ENCODE results near the gene ACYP1.

Gene ACYP1

DNA sequence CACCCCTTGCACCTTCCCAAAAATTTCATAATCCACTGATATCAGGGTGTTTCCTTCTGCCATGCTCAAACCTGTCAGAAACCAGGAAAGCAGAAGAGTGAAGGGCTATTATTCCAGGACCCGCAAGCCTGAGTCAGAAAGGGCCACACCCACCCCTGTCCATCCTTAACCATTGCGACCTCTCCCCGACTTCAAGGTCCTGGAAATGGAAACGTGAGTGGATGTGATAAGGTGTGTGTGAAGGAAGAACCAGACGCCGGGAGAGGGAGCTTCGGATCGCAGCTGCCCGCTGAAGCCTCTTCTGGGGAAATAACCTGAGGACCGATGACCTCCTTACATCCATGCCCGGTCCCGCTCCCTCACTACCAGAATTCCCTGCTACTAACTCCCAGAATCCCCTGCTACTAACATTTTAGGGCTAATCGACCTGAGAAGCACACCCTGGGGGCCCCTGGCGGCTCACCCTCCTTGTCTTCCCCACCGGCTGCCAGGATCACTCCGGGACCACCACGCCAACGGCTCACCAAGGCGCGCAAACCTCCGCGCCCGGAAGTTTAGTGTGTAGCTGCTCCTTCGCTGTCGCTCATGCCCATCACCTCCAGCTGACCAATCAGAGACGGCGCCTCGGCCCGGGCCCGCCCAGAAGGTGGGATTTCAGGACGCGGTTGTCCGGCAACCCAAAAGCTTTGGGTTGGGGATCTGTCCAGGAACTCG is at the start of gene ACYP1:
ACYP1 (minus strand) TSS at position 534 of the 714 bp plus-strand sequence; CDS start at position 63, 471 bp downstream.
- peak; percentile 96 for DNase-seq

DNA sequence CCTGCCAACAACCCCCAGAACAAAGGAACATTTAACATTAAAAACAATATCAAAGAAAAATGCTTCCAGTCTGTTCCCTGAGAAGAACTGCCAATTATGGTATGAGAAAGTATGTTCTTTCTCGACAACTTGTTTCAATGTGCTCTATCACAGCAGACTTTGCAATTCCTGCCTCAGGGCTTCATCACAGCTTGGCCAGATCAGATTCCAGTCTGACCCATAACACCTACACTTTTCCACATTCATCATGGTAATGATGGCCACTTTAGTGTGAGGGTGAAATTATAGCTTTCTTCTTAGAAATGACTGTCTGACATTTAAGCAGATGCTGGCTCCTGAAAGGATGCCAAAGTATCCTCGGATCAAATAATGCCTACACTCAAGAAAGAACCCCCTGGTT is 46.1 kb upstream of the ACYP1 start:
- DNase-seq: no peak

DNA sequence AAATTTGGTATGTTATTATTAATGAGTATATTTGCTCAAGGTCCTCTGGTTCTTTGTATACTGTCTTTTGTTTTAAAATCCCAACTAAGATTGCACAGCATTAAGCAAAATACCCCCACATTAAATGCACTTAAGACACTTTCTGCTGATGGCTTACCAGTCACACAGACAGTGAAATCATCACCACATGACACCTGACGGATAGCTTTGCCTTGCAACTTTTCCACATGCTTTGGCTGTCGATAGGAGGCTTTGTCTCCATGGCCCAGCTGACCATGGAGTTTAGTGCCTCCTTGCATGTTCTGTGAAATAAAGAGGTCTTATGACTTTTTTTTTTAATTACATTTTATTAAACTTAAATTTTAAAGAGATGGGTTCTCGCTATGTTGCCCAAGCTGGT is 43.4 kb upstream of the ACYP1 start:
- no peak for DNase-seq

DNA sequence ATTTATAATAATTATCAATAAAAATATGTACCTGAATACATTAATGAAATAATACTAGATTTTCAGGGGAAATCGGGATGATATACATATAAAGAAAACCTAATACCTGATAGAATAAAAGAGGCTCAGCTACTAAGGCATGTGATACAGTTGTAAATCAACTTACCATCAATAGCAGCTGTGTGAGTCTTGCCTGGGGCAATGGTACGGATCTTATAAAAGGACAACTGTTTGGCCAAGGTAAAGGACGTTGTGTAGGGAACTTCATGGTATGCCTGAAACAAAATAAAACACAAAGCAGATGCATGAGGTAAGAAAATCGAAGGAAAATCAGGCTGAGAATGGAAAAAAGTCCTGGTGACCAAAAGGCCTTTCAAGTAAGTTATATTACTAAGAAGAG is 37.7 kb upstream of the ACYP1 start:
- no peak for DNase-seq

GRCh38 chr14:75098682-75099081 is 34.9 kb upstream of the ACYP1 start:
- DNase-seq: no peak

DNA sequence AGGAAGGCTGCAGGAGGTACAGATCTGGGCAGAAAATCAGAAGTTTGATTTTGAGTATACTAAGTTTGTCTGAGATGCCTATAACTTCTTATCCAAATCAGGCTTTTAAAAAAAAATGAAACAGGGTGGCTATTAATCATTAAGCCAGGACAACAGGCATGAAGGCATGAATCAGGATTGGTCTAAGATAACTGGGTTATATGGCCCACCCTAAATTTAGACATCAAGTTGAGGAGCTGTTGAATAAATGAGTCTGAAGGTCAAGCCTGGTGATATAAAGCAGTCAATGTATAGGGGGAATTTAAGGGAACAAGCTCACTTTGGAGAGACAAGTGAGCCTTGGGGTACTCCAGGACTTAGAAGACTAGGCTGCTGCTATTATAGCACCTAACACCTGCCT is 34.4 kb upstream of the ACYP1 start:
- no peak for DNase-seq

GRCh38 chr14:75096959-75097358 is 33.1 kb upstream of the ACYP1 start:
- DNase-seq: no peak

DNA sequence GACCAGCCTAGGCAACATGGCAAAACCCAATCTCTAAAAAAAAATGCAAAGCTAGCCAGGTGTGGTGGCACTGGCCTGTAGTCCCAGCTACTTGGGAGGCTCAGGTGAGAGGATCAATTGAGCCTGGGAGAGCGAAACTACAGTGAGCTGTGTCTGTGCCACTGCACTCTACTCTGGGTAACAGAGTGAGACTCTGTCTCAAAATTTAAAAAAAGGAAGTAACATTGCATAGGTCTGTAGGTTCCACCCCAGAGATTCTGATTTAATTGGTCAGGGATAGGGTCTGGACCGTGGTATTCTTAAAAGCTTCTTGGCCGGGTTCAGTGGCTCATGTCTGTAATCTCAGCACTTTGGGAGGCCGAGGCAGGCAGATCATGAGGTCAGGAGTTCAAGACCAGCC is 31.9 kb upstream of the ACYP1 start:
- no peak for DNase-seq

DNA sequence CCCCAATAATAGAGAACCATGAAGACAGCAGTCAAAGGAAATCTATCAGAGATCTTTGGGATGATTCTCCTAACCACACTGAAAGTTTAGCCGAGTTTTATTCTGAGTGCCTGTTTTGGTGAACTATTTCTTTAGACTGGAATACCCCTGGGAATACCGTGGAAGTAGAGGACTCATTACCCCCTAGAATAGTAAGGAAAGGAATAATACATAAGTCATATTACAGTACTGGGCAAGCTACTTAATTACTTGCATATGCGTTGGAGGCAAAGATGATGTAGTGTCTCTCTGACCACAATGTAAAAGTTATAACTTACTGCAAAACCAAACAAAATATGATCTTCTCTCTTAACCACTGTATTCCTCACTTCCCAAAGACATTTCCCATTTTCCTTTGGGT is 31.1 kb upstream of the ACYP1 start:
- no peak for DNase-seq

- DNase-seq: no peak
These were observed 28.9 kb upstream of the ACYP1 start for GRCh38 chr14:75092698-75093097.

GRCh38 chr14:75091251-75091650 is 27.4 kb upstream of the ACYP1 start:
- DNase-seq: no peak

DNA sequence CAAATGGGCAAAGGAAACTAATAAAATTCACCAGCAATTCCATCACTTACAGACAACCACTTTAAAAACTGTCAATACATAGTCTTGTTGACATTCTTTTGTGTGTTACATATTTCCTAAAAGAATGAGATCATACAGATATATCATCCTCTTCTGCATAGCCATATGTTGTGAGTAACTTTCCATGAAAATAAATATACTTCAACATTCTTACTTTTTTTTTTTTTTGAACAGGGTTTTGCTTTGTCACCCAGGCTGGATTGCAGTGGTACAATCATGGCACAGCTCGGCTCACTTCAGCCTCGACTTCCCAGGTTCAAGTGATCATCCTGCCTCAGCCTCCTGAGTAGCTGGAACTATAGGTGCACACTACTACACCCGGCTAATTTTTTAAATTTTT is 26.5 kb upstream of the ACYP1 start:
- no peak for DNase-seq

DNA sequence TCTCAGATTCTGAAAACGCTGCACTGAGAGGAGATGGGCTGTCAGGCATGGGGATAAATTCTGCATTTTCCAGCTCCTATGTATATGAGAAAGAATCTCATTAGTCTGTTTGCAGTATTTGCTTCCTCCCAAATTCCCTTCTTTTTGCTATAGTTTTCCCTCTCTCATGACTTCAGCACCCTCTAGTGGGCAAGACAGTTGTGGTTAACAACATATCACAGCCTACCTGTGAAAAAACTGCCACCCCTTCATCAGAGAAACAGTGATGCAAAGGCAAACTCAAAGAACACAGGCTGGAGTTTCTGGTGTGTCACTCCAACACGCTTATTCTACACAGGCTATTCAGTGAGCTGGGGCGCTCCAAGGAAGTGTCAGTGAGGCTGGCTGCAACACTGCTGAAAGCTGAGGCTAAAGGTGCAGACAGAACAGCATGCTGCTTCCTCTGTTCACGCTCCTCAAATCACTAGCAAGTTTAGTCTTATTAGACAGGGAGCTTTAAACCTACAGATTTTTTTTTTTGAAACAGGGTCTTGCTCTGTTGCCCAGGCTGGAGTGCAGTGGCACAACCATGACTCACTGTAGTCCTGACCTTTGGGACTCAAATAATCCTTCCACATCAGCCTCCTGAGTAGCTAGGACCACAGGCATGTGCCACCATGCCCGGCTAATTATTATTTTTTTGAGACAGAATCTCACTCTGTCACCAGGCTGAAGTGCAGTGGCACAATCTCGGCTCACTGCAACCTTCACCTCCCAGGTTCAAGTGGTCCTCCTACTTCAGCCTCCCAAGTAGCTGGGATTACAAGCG is 24.9 kb upstream of the ACYP1 start:
- peak; percentile 84 for DNase-seq

DNA sequence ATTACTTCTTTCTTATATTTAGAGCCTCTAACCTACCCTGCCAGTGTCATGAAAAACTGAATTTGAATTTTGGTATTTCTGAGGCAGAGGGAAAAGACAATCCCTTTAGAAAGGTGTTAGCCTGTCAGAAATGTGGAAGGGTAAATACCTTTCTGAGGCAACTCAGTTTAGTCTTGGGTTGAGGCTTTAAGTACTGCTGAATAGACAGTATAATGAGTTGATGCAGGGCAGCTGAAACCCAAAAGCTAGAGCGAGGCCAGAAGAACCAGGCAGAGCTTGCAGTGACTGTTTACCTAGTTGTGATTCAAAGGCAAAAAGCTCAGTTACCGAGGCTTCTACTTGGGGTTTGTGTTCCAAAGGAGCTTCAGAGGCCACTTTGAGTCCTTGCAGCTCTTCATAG is 24.3 kb upstream of the ACYP1 start:
- no peak for DNase-seq

GRCh38 chr14:75084513-75084912 is 20.7 kb upstream of the ACYP1 start:
- no peak for DNase-seq

DNA sequence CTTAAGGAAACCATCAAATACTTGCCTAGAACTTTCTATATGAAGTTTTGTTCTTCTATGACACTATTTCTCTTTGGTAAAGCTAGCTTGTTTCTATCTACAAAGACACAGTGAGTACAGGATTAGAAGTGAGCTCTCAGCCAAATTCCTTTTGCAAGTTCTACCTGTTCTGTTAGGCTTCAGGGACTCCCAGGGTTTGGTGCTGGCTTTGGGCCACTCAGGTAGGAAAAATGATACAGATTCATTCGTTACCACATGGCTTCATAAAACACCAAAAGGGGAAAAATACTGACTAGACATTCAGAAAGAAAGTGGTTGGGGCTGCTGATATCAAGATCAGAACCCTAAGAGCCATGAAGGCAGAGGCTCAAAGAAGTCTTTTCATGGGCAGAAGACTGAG is 19.4 kb upstream of the ACYP1 start:
- no peak for DNase-seq

- no peak for DNase-seq
These were observed 17.9 kb upstream of the ACYP1 start for GRCh38 chr14:75081660-75082229.

DNA sequence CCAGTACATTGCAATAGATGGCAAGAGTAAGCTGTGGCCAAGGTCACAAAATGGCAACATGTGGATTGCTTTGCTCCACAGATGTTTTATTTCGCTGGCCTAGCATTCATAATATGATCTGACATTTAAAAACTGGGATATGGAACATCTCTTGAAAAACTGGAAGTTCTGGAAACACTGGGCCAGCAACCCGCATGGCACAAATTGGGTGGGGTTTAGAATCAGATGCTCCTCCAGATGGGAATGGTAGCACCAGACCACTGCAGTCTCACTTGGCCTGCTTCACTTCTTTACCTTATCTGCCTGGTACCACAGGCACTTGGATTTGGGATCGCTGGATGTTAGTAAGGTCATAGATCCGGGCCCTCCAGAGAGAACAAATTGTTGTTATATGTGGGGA is 15.7 kb upstream of the ACYP1 start:
- DNase-seq: no peak

- DNase-seq: no peak
These were observed 14.0 kb upstream of the ACYP1 start for GRCh38 chr14:75077794-75078193.

DNA sequence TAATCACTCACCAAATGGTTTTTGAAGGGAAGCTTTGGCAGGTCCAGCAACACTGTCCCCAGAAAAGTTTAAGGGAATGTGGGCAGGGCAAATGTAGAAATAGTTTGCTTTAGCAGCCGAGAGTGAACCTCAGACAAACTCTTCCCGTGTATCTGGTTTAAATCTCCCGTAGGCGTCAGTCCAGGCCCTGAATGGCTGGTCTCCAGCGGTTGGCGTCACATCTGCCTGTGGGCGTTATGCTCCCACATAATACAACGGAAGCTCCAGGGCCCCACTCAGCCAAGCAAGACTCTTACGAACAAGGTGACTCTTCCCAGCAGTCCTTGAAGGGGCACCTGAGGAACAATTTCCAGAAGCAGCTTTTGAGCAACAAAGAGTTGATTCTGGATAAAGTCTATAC is 6.6 kb upstream of the ACYP1 start:
- no peak for DNase-seq

DNA sequence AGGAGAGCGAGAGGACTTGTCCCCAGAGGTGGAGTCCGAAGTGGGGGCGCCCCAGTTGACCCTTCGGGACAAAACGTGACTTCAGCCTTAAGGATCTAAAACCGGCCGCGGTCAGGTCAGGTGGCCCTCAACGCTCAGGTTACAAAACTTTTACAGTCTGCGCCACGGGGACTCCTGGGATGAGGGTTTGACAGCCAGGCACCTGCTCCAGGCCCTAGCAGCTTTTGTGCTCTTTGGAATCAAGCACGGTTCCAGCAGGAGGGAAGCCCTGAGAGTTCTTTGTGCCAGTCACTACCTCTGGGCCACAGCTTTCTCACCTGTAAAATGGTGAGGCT is 6.0 kb upstream of the ACYP1 start:
- DNase-seq: no peak

GRCh38 chr14:75069121-75069810 is 5.4 kb upstream of the ACYP1 start, which contains the start of gene ZC2HC1C:
ZC2HC1C (plus strand) TSS chr14:75069641; CDS start chr14:75070574, 933 bp downstream.
- peak; percentile 89 for DNase-seq

- DNase-seq: no peak
These were observed 4.7 kb upstream of the ACYP1 start for GRCh38 chr14:75068294-75069120.

Data from hematopoietic multipotent progenitor cell treated with erythropoietin and hydrocortisone succinate and interleukin-3 and kit ligand, for 6 days (in vitro differentiated cells).